RWPE2 (cell line): Measurements from ENCODE around the gene RAB11FIP3.
A peak's percentile ranks its signal among the peaks of the same experiment; 100 is the strongest.

Source experiments
- ATAC-seq: fragments of 200-7000 bp; cut with Tn5 transposase; 3 replicates; pipeline ENCODE4 v1.9.1; 2021; ENCODE audit warnings: low read depth
- DNase-seq: peaks from one replicate; pipeline ENCODE4 v3.0.0-alpha.2; 2020; ENCODE audit warnings: low spot score
- H3K27ac ChIP-seq: fragments of 450-650 bp; 2 replicates; pipeline ENCODE4 v1.5.1; 2017; ENCODE audit warnings: mild to moderate bottlenecking; ENCODE audit not compliant: poor library complexity, severe bottlenecking
- H3K27me3 ChIP-seq: fragments of 250-450 bp; sonication (Bioruptor Pico); 2 replicates; pipeline ENCODE4 v1.5.1; 2021; ENCODE audit warnings: mild to moderate bottlenecking, moderate library complexity; ENCODE audit not compliant: insufficient read depth, poor library complexity, severe bottlenecking
- H3K36me3 ChIP-seq: fragments of 250-450 bp; sonication (Bioruptor Pico); 2 replicates; pipeline ENCODE4 v1.5.1; 2020; ENCODE audit warnings: low read depth, mild to moderate bottlenecking, moderate library complexity
- H3K4me1 ChIP-seq: fragments of 250-450 bp; sonication (Bioruptor Pico); 2 replicates; pipeline ENCODE4 v1.5.1; 2021; ENCODE audit warnings: mild to moderate bottlenecking, moderate library complexity; ENCODE audit not compliant: insufficient read depth, poor library complexity, severe bottlenecking
- H3K4me3 ChIP-seq: fragments of 250-450 bp; sonication (Bioruptor Pico); 2 replicates; pipeline ENCODE4 v1.5.1; 2021; ENCODE audit warnings: mild to moderate bottlenecking, moderate library complexity; ENCODE audit not compliant: severe bottlenecking
- H3K9me3 ChIP-seq: fragments of 250-450 bp; sonication (Bioruptor Pico); 2 replicates; pipeline ENCODE4 v1.5.1; 2021; ENCODE audit warnings: mild to moderate bottlenecking, moderate library complexity; ENCODE audit not compliant: severe bottlenecking
- CTCF ChIP-seq: fragments of 450-650 bp; IDR thresholded peaks from one replicate; pipeline ENCODE4 v1.5.1; 2017; ENCODE audit warnings: mild to moderate bottlenecking, moderate library complexity; ENCODE audit not compliant: poor library complexity, severe bottlenecking

RAB11FIP3 gene

GRCh38 chr16:397135-397661 lies 28.3 kb upstream of the RAB11FIP3 start, which contains the start of gene NME4:
Gene NME4 (plus strand): TSS chr16:397199. CDS start chr16:397223, 24 bp downstream.
- Histone ChIP-seq H3K36me3 (peaks cover 6% of the 10 kb centered on the region; the same call in 1 of the 2 replicates), H3K4me1 (peaks cover 3% of the 10 kb centered on the region), H3K27ac (peak within 1 kb of the TSS; percentile 56), H3K9me3 (no peaks in the 10 kb centered on the region), H3K27me3 (no peaks in the 10 kb centered on the region), H3K4me3 (peak within 1 kb of the TSS; percentile 88)
- no peak for DNase-seq
- no peak for ATAC-seq
- no peak for TF ChIP-seq CTCF

DNA sequence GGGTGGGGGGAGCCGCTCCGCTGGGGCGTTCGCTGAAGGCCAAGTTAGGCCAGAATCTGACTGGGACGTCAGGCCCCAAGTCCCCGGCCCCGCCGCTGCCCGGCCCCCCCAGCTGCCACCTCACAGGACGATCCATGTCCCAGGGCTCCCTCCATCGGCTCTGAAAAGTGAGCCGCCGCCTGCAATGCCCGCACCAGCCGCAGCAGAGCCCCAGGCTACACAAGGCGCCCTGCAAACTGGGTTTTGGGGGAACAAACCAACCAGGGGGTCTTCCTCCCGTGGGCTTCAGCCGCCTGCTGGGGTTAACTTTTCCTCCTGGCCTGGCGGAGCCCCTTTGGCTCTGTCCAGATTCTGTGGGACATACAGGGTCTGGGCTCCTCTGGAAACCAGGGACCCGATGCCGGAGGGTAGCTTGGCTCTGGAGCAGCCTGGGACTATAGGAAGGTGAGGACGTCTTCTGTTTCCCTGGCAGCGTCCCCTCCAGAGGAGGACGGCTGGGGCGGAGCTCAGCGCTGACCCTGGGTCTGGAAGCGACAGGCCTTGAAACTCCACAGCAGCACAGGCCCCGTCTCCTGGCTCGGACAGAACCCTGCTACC lies 27.6 kb upstream of the RAB11FIP3 start:
- peak overlapping the region; percentile 56 for H3K27ac ChIP-seq
- peaks cover 6% of the 10 kb centered on the region; the same call in 1 of the 2 replicates for H3K36me3 ChIP-seq
- no peak for DNase-seq
- no peak overlapping the region for H3K4me3 ChIP-seq
- H3K4me1 ChIP-seq: peaks cover 3% of the 10 kb centered on the region
- ATAC-seq: peak; percentile 59
- no peaks in the 10 kb centered on the region for H3K27me3 ChIP-seq
- no peaks in the 10 kb centered on the region for H3K9me3 ChIP-seq
- TF ChIP-seq CTCF: peak; percentile 15

GRCh38 chr16:398561-399339 lies 26.7 kb upstream of the RAB11FIP3 start:
- Histone ChIP-seq H3K27me3 (no peaks in the 10 kb centered on the region), H3K36me3 (peaks cover 6% of the 10 kb centered on the region; the same call in 1 of the 2 replicates), H3K27ac (peak overlapping the region; percentile 56), H3K4me1 (peaks cover 3% of the 10 kb centered on the region), H3K9me3 (no peaks in the 10 kb centered on the region), H3K4me3 (no peak overlapping the region)
- no peak for DNase-seq
- no peak for TF ChIP-seq CTCF
- no peak for ATAC-seq

GRCh38 chr16:399340-400019 lies 26.0 kb upstream of the RAB11FIP3 start:
- Histone ChIP-seq H3K36me3 (peaks cover 6% of the 10 kb centered on the region; the same call in 1 of the 2 replicates), H3K9me3 (no peaks in the 10 kb centered on the region), H3K27me3 (no peaks in the 10 kb centered on the region), H3K4me3 (no peak overlapping the region), H3K4me1 (peaks cover 3% of the 10 kb centered on the region), H3K27ac (peak overlapping the region; percentile 66)
- no peak for DNase-seq
- no peak for ATAC-seq
- TF ChIP-seq CTCF: no peak
